Measurements from ENCODE around the gene ATG16L2. TPM values are rescaled to one million over a fixed set of nuclear protein-coding genes. Genes with fewer than 3 reads are reported as not detected.

The ATG16L2 gene, protein sequence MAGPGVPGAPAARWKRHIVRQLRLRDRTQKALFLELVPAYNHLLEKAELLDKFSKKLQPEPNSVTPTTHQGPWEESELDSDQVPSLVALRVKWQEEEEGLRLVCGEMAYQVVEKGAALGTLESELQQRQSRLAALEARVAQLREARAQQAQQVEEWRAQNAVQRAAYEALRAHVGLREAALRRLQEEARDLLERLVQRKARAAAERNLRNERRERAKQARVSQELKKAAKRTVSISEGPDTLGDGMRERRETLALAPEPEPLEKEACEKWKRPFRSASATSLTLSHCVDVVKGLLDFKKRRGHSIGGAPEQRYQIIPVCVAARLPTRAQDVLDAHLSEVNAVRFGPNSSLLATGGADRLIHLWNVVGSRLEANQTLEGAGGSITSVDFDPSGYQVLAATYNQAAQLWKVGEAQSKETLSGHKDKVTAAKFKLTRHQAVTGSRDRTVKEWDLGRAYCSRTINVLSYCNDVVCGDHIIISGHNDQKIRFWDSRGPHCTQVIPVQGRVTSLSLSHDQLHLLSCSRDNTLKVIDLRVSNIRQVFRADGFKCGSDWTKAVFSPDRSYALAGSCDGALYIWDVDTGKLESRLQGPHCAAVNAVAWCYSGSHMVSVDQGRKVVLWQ
- 4.2 and 5.3 TPM in 2 replicates for polyA plus RNA-seq (2011; rRNA removed)
- polyA minus RNA-seq (2011; rRNA and poly(A)+ RNA removed) = 5.6 and 5.8 TPM in 2 replicates

DNA sequence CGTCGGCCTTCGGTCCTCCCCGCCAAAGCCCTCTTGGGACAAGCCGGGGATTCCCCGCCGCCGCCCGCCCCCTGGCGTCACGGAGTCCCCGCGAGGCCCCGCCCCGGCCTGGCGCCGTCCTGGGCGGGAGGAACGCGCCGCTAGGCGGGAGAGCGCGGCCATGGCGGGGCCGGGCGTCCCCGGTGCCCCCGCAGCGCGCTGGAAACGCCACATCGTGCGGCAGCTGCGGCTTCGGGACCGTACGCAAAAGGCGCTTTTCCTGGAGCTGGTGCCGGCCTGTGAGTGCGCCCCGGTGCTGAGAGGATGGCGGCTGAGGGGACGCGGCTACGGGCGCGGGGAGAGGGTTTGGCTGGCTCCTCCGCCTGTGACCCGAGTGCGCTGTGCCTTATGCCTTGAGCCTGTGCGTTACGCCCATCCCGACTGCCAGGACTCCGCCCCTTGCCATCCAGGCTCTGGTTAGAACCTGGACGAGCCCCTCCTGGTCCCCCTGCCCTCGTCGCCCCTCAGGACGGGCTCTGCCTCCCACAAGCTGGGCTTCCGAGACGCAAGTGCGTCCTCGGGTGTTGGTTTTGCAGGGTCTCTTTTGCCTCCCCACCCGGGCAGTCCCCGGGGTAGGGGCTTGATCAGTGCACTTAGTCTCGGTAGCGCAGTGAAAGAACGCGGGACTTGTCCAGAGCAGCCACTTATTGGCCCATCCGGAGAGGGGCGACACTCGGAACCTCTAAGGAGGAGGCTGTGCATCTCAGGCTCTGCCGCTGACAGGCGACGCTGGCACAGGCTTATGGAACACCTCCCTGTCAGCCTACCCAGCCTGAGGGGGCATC lies at the start of gene ATG16L2:
ATG16L2 (plus strand) TSS at position 126 of the 824 bp plus-strand sequence; CDS start at position 161, 35 bp downstream.
- ChIA-PET CTCF (interaction anchor here (1.9 kb wide), 2 partner anchors 89 to 364 kb away, joined by 5 to 8 read pairs; no protein-coding TSS in a partner anchor), POLR2A (no interaction called here)
- TF ChIP-seq, protein P1, sequence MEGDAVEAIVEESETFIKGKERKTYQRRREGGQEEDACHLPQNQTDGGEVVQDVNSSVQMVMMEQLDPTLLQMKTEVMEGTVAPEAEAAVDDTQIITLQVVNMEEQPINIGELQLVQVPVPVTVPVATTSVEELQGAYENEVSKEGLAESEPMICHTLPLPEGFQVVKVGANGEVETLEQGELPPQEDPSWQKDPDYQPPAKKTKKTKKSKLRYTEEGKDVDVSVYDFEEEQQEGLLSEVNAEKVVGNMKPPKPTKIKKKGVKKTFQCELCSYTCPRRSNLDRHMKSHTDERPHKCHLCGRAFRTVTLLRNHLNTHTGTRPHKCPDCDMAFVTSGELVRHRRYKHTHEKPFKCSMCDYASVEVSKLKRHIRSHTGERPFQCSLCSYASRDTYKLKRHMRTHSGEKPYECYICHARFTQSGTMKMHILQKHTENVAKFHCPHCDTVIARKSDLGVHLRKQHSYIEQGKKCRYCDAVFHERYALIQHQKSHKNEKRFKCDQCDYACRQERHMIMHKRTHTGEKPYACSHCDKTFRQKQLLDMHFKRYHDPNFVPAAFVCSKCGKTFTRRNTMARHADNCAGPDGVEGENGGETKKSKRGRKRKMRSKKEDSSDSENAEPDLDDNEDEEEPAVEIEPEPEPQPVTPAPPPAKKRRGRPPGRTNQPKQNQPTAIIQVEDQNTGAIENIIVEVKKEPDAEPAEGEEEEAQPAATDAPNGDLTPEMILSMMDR (IDR thresholded peaks at IDR 0.05; ENCODE audit: low read depth, low read length) = no peak
- peak within 1 kb of the TSS; percentile 87 for H3K4me3 ChIP-seq (ENCODE audit: low read depth, low read length)
- DNase-seq (ENCODE audit: low read depth, low spot score) = no peak
- no peaks in the 10 kb centered on the region for H3K27me3 ChIP-seq (ENCODE audit: control insufficient read depth, insufficient read depth, low read length)
- no peaks in the 10 kb centered on the region for H3K9me3 ChIP-seq (ENCODE audit: control insufficient read depth, insufficient read depth, low read length)
- peak within 1 kb of the TSS; percentile 96 for H3K27ac ChIP-seq (ENCODE audit: low read depth, low read length)

DNA sequence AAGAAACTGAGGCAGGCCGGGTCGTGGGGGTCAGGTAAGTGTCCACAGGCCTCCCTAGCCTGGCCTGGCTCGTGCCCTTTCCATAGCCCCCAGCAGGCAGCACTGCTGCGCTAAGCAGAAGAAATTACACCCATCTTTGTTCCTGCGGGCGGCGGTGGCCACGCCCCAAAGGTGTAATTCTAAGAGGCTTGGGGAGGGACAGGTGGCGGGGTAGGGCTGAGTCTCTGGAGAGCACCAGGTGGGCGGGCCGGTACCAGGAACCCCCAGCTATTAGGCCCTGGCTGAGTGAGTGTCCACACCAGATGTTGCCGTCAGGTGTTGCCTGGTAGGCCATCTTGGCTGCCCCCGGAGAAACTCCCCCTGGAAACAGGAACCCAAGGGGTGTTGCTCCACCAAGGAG lies 49.7 kb upstream of the ATG16L2 start:
- no peaks in the 10 kb centered on the region for H3K27me3 ChIP-seq (ENCODE audit: control insufficient read depth, insufficient read depth, low read length)
- POLR2A ChIA-PET = no interaction called here
- TF ChIP-seq, protein P1 (IDR thresholded peaks at IDR 0.05; ENCODE audit: low read depth, low read length) = no peak
- no peak overlapping the region for H3K4me3 ChIP-seq (ENCODE audit: low read depth, low read length)
- DNase-seq (ENCODE audit: low read depth, low spot score) = no peak
- no peak overlapping the region for H3K27ac ChIP-seq (ENCODE audit: low read depth, low read length)
- CTCF ChIA-PET = no interaction called here
- peaks cover 3% of the 10 kb centered on the region; the same call in 1 of the 2 replicates for H3K9me3 ChIP-seq (ENCODE audit: control insufficient read depth, insufficient read depth, low read length)

DNA sequence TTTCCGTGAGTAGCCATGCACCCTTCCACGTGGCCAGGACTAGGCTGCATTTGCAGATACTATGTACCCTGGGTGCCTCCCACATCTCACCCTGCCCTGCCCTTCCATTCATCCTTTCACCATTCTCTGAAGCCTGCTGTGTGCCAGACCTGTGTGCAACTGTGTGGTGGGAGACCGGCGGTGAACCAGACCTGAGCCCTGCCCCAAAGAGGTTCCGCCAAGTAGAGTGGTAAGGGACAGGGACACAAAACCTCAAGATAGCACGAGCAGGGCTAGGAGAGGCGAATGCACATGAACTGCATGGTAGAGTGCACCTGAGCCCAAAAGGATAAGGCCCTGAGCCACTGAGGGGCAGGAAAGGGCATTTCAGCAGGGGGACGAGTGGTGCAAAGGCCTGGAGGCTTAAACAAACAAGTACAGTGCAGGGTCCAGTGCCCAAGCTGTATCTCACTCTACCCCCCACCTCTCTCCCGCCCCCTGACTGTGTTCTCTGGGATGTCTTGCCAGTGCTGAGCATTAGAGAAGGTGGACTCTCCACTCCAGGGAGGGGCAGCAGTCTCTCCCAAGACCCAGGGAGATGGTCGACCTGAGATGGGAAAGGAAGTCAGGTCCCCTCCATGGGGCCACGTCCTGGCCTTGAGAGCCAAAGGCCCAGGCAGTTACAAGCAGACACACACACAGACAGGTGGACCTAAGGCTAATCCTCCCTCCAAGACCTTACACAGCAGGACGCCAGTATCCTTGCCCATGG lies 47.9 kb upstream of the ATG16L2 start:
- no peak overlapping the region for H3K4me3 ChIP-seq (ENCODE audit: low read depth, low read length)
- no peak overlapping the region for H3K27ac ChIP-seq (ENCODE audit: low read depth, low read length)
- H3K27me3 ChIP-seq (ENCODE audit: control insufficient read depth, insufficient read depth, low read length) = no peaks in the 10 kb centered on the region
- no peaks in the 10 kb centered on the region; the same call in 1 of the 2 replicates for H3K9me3 ChIP-seq (ENCODE audit: control insufficient read depth, insufficient read depth, low read length)
- ChIA-PET CTCF (interaction anchor here (1.5 kb wide), 2 partner anchors 27 to 28 kb away, joined by 4 to 9 read pairs; partner anchors contain the start of gene STARD10), POLR2A (no interaction called here)
- no peak for DNase-seq (ENCODE audit: low read depth, low spot score)
- TF ChIP-seq, protein P1 (IDR thresholded peaks at IDR 0.05; ENCODE audit: low read depth, low read length) = no peak

DNA sequence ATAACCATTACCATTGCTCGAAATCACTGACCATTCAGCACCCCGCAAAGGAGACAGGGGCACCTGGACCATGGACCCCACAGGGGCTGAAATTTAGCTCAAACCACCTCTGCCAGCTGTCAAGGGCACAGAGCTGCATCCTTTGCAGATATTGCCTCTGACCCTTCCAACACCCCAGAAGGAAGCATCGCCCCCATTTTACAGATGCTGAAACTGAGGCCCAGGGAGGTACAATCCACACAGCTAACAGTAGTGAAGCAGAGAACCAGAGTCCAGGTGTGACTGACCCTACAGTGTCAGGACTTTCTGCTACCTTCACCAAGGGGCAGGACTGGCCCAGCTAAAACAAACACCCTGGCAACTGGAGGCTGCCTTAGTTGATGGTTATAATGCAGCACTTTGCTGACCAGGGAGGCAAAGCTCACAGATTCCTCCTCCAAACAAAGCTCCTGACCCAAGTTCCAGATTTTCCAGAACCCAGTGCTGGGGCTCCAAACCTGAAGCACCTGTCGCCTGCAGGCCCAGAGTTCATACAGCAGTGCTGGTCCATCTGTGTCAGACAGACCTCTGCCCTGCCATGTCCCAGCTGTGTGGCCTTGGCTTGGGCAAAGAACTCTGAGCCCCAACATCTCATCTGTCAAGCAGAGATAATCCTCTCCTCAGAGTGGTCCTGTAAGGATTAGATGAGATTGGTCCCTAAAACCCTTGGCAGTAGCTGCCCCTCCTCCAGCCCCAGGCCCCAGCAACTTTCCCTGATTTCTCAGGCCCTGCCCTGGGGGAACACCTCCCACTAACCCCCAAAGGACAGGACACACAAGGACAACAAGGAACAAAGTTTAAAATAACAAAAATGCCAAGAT lies 46.8 kb upstream of the ATG16L2 start:
- Histone ChIP-seq H3K4me3 (ENCODE audit: low read depth, low read length) (no peak overlapping the region), H3K9me3 (ENCODE audit: control insufficient read depth, insufficient read depth, low read length) (no peaks in the 10 kb centered on the region), H3K27me3 (ENCODE audit: control insufficient read depth, insufficient read depth, low read length) (no peaks in the 10 kb centered on the region), H3K27ac (ENCODE audit: low read depth, low read length) (no peak overlapping the region)
- CTCF ChIA-PET = no interaction called here
- DNase-seq (ENCODE audit: low read depth, low spot score) = no peak
- POLR2A ChIA-PET = no interaction called here
- TF ChIP-seq, protein P1 (IDR thresholded peaks at IDR 0.05; ENCODE audit: low read depth, low read length) = no peak

Data from AG04450 (cell line).